GM12878 (cell line): ENCODE data around the gene CDPF1. TPM values are rescaled to one million over a fixed set of nuclear protein-coding genes. Genes with fewer than 3 reads are reported as not detected.

Experiments
- ATAC-seq: fragments of 200-7000 bp; cut with Tn5 transposase; 3 replicates; pipeline ENCODE4 v1.9.1; 2020; ENCODE audit warnings: mild to moderate bottlenecking, moderate library complexity
- Bru-seq: library from RNA; stranded (reverse); fragments of 400-500 nt; gene quantifications from one replicate; lab custom pipeline; 2021; lab: Mats Ljungman, UMichigan
- BruChase-seq, 2 experiments: library from RNA; stranded (reverse); fragments of 400-500 nt; gene quantifications; one replicate each; lab custom pipeline; 2021; lab: Mats Ljungman, UMichigan
- BruUV-seq: library from RNA; stranded (reverse); fragments of 400-500 nt; replicated peaks from 2 replicates; lab custom pipeline; 2021; lab: Mats Ljungman, UMichigan
- CTCF ChIA-PET: fragments of 300-600 bp; sonication (Branson Sonifier 250); formaldehyde crosslinking; extraction: SDS; loops from one replicate; lab custom pipeline; 2021; ENCODE audit warnings: inconsistent platforms; lab: Yijun Ruan, JAX
- POLR2A ChIA-PET: fragments of 350-600 bp; formaldehyde crosslinking; extraction: SDS; loops from one replicate; lab custom pipeline; 2021; ENCODE audit warnings: inconsistent platforms; lab: Charles Lee
- RAD21 ChIA-PET: fragments of 300-600 bp; sonication (Branson Sonifier 250); formaldehyde crosslinking; loops from one replicate; lab custom pipeline; 2023; ENCODE audit warnings: antibody characterized with exemption; ENCODE audit not compliant: unreplicated experiment; lab: Charles Lee
- SMC1A ChIA-PET: fragments of 300-600 bp; sonication (Branson Sonifier 250); formaldehyde crosslinking; loops from one replicate; lab custom pipeline; 2023; ENCODE audit not compliant: unreplicated experiment, uncharacterized antibody; lab: Charles Lee
- DNase-seq: peaks from one replicate; pipeline ENCODE4 v3.0.0-alpha.2; 2011; ENCODE audit warnings: low read depth, low spot score
- FAIRE-seq: peaks from 3 replicates; lab custom pipeline; 2011; peaks lifted over from hg19 to GRCh38; lab: Jason Lieb, UNC
- H2AFZ ChIP-seq: 2 replicates; pipeline ENCODE4 v1.6.0; 2011; ENCODE audit warnings: low read depth, low read length, control low read depth; ENCODE audit not compliant: control insufficient read depth
- H3K27ac ChIP-seq: 2 replicates; pipeline ENCODE4 v1.5.1; 2011; ENCODE audit warnings: control low read depth; ENCODE audit not compliant: control insufficient read depth, insufficient read depth
- H3K27me3 ChIP-seq, 2 experiments: replicated peaks in 1 of 2; 2 replicates each; pipeline versions ENCODE4 v1.6.0 to v1.6.1; 2011; ENCODE audit warnings: low read length in 1 of 2; ENCODE audit not compliant: control insufficient read depth in 2 of 2, insufficient read depth in 2 of 2
- H3K36me3 ChIP-seq, 2 experiments: 2 replicates each; pipeline ENCODE4 v1.5.1; 2011; ENCODE audit warnings: low read length in 1 of 2; ENCODE audit not compliant: control insufficient read depth in 2 of 2, insufficient read depth in 2 of 2
- H3K4me1 ChIP-seq: 2 replicates; pipeline ENCODE4 v1.6.1; 2011; ENCODE audit warnings: mild to moderate bottlenecking, low read length, moderate library complexity, mixed read lengths; ENCODE audit not compliant: control insufficient read depth, insufficient read depth
- H3K4me2 ChIP-seq: 2 replicates; pipeline ENCODE4 v1.6.0; 2011; ENCODE audit warnings: control low read depth; ENCODE audit not compliant: control insufficient read depth, insufficient read depth
- H3K4me3 ChIP-seq: fragments of 200-600 bp; sonication (generic); 2 replicates; pipeline ENCODE4 v1.5.1; 2016
- H3K79me2 ChIP-seq: 2 replicates; pipeline ENCODE4 v1.6.0; 2011; ENCODE audit warnings: low read length; ENCODE audit not compliant: control insufficient read depth, insufficient read depth
- H3K9ac ChIP-seq: 2 replicates; pipeline ENCODE4 v1.8.0; 2011; ENCODE audit warnings: low read length, control low read depth, mixed read lengths; ENCODE audit not compliant: control insufficient read depth, insufficient read depth
- H3K9me3 ChIP-seq: replicated peaks from 3 replicates; pipeline ENCODE4 v1.5.1; 2011; ENCODE audit warnings: mild to moderate bottlenecking, low read length; ENCODE audit not compliant: control insufficient read depth, insufficient read depth
- H4K20me1 ChIP-seq: 2 replicates; pipeline ENCODE4 v1.6.0; 2011; ENCODE audit not compliant: control insufficient read depth, insufficient read depth
- BACH1 ChIP-seq: fragments of 450-650 bp; IDR thresholded peaks from 2 replicates; pipeline ENCODE4 v1.6.1; 2017; ENCODE audit warnings: mild to moderate bottlenecking, borderline replicate concordance
- CHD2 ChIP-seq: IDR thresholded peaks from 2 replicates; pipeline ENCODE4 v1.6.1; 2011; ENCODE audit warnings: low read depth, low read length, improper control_type of control experiment, borderline replicate concordance
- MEF2A ChIP-seq: IDR thresholded peaks from 2 replicates; pipeline ENCODE4 v1.6.1; 2011; ENCODE audit warnings: low read depth, mild to moderate bottlenecking, low read length, moderate library complexity; ENCODE audit not compliant: insufficient read depth
- NBN ChIP-seq: fragments of 450-650 bp; IDR thresholded peaks from 2 replicates; pipeline ENCODE4 v1.6.1; 2016
- POLR2AphosphoS5 ChIP-seq: IDR thresholded peaks from 2 replicates; pipeline ENCODE4 v1.6.1; 2011; ENCODE audit warnings: mild to moderate bottlenecking, low read length, inconsistent platforms
- RAD51 ChIP-seq: fragments of 450-650 bp; IDR thresholded peaks from 2 replicates; pipeline ENCODE4 v1.6.1; 2016; ENCODE audit warnings: moderate library complexity, mild to moderate bottlenecking, inconsistent platforms
- SIN3A ChIP-seq: IDR thresholded peaks from 2 replicates; pipeline ENCODE4 v1.6.1; 2012; ENCODE audit warnings: low read depth, low read length, improper control_type of control experiment
- TBL1XR1 ChIP-seq: IDR thresholded peaks from 2 replicates; pipeline ENCODE4 v1.6.1; 2012; ENCODE audit warnings: low read depth, low read length, improper control_type of control experiment
- ZNF207 ChIP-seq: fragments of 450-650 bp; IDR thresholded peaks from 2 replicates; pipeline ENCODE4 v1.6.1; 2014; ENCODE audit warnings: antibody characterized with exemption, mild to moderate bottlenecking, borderline replicate concordance
- WGBS: methylation state at CpG from one replicate; pipeline ENCODE4 v1.1.6; 2016; ENCODE audit warnings: low lambda C conversion rate; ENCODE audit not compliant: insufficient replicate concordance, insufficient coverage; ENCODE audit errors: missing lambda C conversion rate; 5-methylcytosine and 5-hydroxymethylcytosine counted together
- in situ Hi-C: fragments of 300-500 bp; cut with MboI; formaldehyde crosslinking; loops from 9 replicates; pipeline ENCODE4 v1.14.3; 2018; ENCODE audit warnings: mixed read lengths
- intact Hi-C: fragments of 100-400 bp; cut with micrococcal nuclease; formaldehyde crosslinking; loops from one replicate; pipeline ENCODE4 v1.14.2; 2022; ENCODE audit not compliant: unreplicated experiment
- long read RNA-seq, 2 experiments: library from polyadenylated mRNA; unstranded; transcript quantifications; one replicate each; pipeline ENCODE4 v2.0.0, GENCODE V29; 2019 to 2020
- polyA minus RNA-seq, 3 experiments: library from RNA; depleted of rRNA, polyadenylated mRNA; stranded (reverse); fragments of >200 nt; gene quantifications; 2 replicates each; pipeline ENCODE4 v1.2.3, GENCODE V29; 2011
- polyA plus RNA-seq, 11 experiments: library from polyadenylated mRNA; depleted of rRNA in 4 of 11; unstranded in 6 of 11; stranded (reverse) in 5 of 11; fragments of >200 nt; fragmentation: Nextera tagmentation in 4 of 11; fragmentation: Illumina TruSeq in 1 of 11; extraction: Ambion mirVana in 4 of 11; extraction: Trizol in 1 of 11; gene quantifications; 1 replicate in 1 of 11; 2 replicates in 10 of 11; pipeline versions ENCODE4 v1.2.1 to v1.2.3, GENCODE V29; 2011 to 2016; ENCODE audit warnings: inconsistent platforms in 2 of 11, missing spikeins in 2 of 11, low read depth in 1 of 11
- total RNA-seq, 4 experiments: library from RNA; depleted of rRNA in 3 of 4; stranded (reverse); fragments of >200 nt in 3 of 4; fragmentation: Illumina TruSeq in 1 of 4; extraction: Trizol in 1 of 4; gene quantifications; 2 replicates each; pipeline versions ENCODE4 v1.2.1 to v1.2.3, GENCODE V29; 2013 to 2021
- TF ChIP-seq, protein P1 (sequence below): fragments of 150-350 bp; IDR thresholded peaks from 2 replicates; pipeline ENCODE4 v1.6.1; 2014; ENCODE audit warnings: mild to moderate bottlenecking, low read depth, low read length
- TF ChIP-seq, protein P2 (sequence below): fragments of 450-650 bp; IDR thresholded peaks from 2 replicates; pipeline ENCODE4 v1.6.1; 2017; ENCODE audit warnings: antibody characterized with exemption, mild to moderate bottlenecking, moderate library complexity
- TF ChIP-seq, protein P3 (sequence below): fragments of 450-650 bp; IDR thresholded peaks from 2 replicates; pipeline ENCODE4 v1.6.1; 2014; ENCODE audit warnings: mild to moderate bottlenecking

CDPF1 gene, protein sequence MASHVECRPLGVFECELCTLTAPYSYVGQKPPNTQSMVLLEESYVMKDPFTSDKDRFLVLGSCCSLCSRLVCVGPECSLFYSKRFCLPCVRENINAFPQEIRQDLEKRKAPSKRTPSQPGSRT
- 12.0 and 17.1 TPM in 2 replicates for total RNA-seq (2013; cell fraction: nucleolus; rRNA removed)
- total RNA-seq (2014; rRNA removed), result 11.1 and 13.3 TPM in 2 replicates
- total RNA-seq (2014; rRNA removed; fragmentation: Illumina TruSeq; extraction: Trizol), result 5.5 and 6.1 TPM in 2 replicates
- total RNA-seq (2021), result 7.2 and 7.8 TPM in 2 replicates
- polyA plus RNA-seq (2011; ENCODE audit: low read depth), result 5.1 TPM
- polyA plus RNA-seq (2011; rRNA removed), result 7.4 and 8.6 TPM in 2 replicates
- 12.3 and 17.6 TPM in 2 replicates for polyA plus RNA-seq (2011; cell fraction: cytosol; rRNA removed)
- 29.8 and 30.2 TPM in 2 replicates for polyA plus RNA-seq (2011; cell fraction: nucleus; rRNA removed)
- 8.3 and 9.1 TPM in 2 replicates for polyA plus RNA-seq (2012)
- 3.1 and 6.4 TPM in 2 replicates for polyA plus RNA-seq (2014; fragmentation: Illumina TruSeq; extraction: Trizol)
- polyA plus RNA-seq (2014; fragmentation: Nextera tagmentation; extraction: Ambion mirVana), result 1 to 10 TPM; 1.0 to 2.2 TPM
- 13.0 and 22.4 TPM in 2 replicates for polyA plus RNA-seq (2014; rRNA removed)
- polyA plus RNA-seq (2016; fragmentation: Nextera tagmentation; extraction: Ambion mirVana), result 10 to 100 TPM; 15.5 to 18.2 TPM
- polyA minus RNA-seq (2011; rRNA and poly(A)+ RNA removed), result 2.0 and 5.4 TPM in 2 replicates
- 0.94 and 1.5 TPM in 2 replicates for polyA minus RNA-seq (2011; cell fraction: cytosol; rRNA and poly(A)+ RNA removed)
- 3.9 and 5.1 TPM in 2 replicates for polyA minus RNA-seq (2011; cell fraction: nucleus; rRNA and poly(A)+ RNA removed)
- percentile 59 among the genes with signal in this experiment for Bru-seq, nascent RNA
- percentile 55 among the genes with signal in this experiment for BruChase-seq, experiment 1, labeled RNA remaining after a 6-hour chase
- percentile 55 among the genes with signal in this experiment for BruChase-seq, experiment 2, labeled RNA remaining after a 2-hour chase
- long read RNA-seq, experiment 1, partial matches to known transcripts, result 0 of 4 reads
- long read RNA-seq, experiment 1, other reads (novel, unspliced or antisense), result 0 of 4 reads
- long read RNA-seq, experiment 2, partial matches to known transcripts, result 1 of 5 reads
- long read RNA-seq, experiment 2, other reads (novel, unspliced or antisense), result 1 of 5 reads

DNA sequence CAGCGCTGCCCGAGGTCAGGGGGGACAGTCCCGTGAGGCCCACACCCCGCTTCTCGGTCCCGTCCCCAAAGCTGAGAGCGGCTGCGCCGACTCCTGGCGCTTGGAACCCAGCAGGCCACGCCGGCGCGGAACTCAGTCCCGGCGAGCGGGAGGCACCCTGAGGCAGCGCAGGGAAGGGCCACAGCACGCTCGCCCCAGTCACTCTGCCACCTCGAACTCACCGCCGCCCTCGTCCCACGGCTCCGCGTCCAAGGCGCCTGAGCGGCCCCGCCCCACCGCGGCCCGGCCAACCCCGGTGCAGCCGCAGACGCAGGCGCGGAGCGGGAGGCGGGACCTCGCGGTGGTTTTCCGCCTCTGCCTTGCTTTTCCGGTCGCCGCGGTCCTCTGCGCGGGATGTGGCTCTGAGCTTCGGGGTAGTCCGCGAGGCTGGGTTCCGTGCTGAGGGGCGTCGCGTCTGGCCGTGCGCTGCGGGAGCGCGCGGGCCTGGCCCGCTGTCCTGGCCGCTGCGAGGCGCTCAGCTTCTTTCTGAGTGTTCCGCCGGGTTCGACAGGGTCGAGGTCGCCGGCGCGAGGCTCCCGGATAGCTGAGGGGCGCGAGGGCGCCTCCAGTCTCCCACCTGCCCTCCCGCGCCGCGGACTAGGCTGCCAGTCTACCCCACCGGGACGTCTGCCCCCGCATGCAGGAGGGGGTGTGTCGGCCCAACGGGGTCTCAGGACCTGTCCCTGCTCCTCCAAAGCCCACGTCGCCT lies at the start of gene CDPF1:
TSS of gene CDPF1 (minus strand) at position 259 of the 748 bp plus-strand sequence. CDS start 2,009 bp downstream, outside the sequence.
- CTCF ChIA-PET, result interaction anchor here (0.7 to 1.2 kb wide), 4 partner anchors 18 to 244 kb away, joined by 3 to 5 read pairs (median 4); partner anchors contain the start of genes GTSE1 and TTC38
- WGBS, result 2% methylated on average over 78 of the region's 89 CpGs
- no TSS peak for BruUV-seq
- DNase-seq (peak; percentile 55), ATAC-seq (peak; percentile 97), FAIRE-seq (peak; percentile 89)
- H3K4me1 ChIP-seq, result peaks cover 7% of the 10 kb centered on the region; the same call in 1 of the 2 replicates
- peak within 1 kb of the TSS; percentile 77 for H3K4me3 ChIP-seq
- H3K9ac ChIP-seq, result peak within 1 kb of the TSS; percentile 85
- no peaks in the 10 kb centered on the region for H4K20me1 ChIP-seq
- H2AFZ ChIP-seq, result peak within 1 kb of the TSS; percentile 82
- RAD21 ChIA-PET, result interaction anchor here (0.8 to 2.1 kb wide), 4 partner anchors 31 to 244 kb away, joined by 3 to 7 read pairs (median 4); partner anchors contain the start of gene GTSE1
- no peaks in the 10 kb centered on the region for H3K36me3 ChIP-seq
- H3K27me3 ChIP-seq, result no peaks in the 10 kb centered on the region
- peak within 1 kb of the TSS; percentile 81 for H3K27ac ChIP-seq
- peaks cover 16% of the 10 kb centered on the region for H3K79me2 ChIP-seq
- no peaks in the 10 kb centered on the region for H3K9me3 ChIP-seq
- SMC1A ChIA-PET, result interaction anchor here (1.1 kb wide), 1 partner anchor 98 kb away, joined by 3 read pairs; no protein-coding TSS in a partner anchor
- intact Hi-C loops, result loop anchor here (5.0 kb wide), 2 partner anchors 47 to 98 kb away; partner anchors contain the start of genes GTSE1 and PPARA
- POLR2A ChIA-PET, result interaction anchor here (1.3 kb wide), 1 partner anchor 47 kb away, joined by 9 read pairs; the partner anchor contains the start of gene GTSE1
- peak within 1 kb of the TSS; percentile 78 for H3K4me2 ChIP-seq
- in situ Hi-C loops, result no loop called here
- TF ChIP-seq CHD2, result peak; percentile 59; the same call in 1 of the 2 replicates
- TF ChIP-seq, protein P1, sequence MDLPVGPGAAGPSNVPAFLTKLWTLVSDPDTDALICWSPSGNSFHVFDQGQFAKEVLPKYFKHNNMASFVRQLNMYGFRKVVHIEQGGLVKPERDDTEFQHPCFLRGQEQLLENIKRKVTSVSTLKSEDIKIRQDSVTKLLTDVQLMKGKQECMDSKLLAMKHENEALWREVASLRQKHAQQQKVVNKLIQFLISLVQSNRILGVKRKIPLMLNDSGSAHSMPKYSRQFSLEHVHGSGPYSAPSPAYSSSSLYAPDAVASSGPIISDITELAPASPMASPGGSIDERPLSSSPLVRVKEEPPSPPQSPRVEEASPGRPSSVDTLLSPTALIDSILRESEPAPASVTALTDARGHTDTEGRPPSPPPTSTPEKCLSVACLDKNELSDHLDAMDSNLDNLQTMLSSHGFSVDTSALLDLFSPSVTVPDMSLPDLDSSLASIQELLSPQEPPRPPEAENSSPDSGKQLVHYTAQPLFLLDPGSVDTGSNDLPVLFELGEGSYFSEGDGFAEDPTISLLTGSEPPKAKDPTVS, result no peak
- TF ChIP-seq MEF2A, result no peak
- TF ChIP-seq SIN3A, result peak; percentile 86
- TF ChIP-seq ZNF207, result 0 out of 2 replicates have a peak, but pooled peaks have one; percentile 17
- TF ChIP-seq, protein P2, sequence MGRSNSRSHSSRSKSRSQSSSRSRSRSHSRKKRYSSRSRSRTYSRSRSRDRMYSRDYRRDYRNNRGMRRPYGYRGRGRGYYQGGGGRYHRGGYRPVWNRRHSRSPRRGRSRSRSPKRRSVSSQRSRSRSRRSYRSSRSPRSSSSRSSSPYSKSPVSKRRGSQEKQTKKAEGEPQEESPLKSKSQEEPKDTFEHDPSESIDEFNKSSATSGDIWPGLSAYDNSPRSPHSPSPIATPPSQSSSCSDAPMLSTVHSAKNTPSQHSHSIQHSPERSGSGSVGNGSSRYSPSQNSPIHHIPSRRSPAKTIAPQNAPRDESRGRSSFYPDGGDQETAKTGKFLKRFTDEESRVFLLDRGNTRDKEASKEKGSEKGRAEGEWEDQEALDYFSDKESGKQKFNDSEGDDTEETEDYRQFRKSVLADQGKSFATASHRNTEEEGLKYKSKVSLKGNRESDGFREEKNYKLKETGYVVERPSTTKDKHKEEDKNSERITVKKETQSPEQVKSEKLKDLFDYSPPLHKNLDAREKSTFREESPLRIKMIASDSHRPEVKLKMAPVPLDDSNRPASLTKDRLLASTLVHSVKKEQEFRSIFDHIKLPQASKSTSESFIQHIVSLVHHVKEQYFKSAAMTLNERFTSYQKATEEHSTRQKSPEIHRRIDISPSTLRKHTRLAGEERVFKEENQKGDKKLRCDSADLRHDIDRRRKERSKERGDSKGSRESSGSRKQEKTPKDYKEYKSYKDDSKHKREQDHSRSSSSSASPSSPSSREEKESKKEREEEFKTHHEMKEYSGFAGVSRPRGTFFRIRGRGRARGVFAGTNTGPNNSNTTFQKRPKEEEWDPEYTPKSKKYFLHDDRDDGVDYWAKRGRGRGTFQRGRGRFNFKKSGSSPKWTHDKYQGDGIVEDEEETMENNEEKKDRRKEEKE, result no peak
- 0 out of 2 replicates have a peak, but pooled peaks have one; percentile 22 for TF ChIP-seq TBL1XR1
- peak; percentile 53; the same call in 1 of the 2 replicates for TF ChIP-seq BACH1
- no peak for TF ChIP-seq RAD51
- no peak for TF ChIP-seq NBN
- peak; percentile 88 for TF ChIP-seq POLR2AphosphoS5
- TF ChIP-seq, protein P3, sequence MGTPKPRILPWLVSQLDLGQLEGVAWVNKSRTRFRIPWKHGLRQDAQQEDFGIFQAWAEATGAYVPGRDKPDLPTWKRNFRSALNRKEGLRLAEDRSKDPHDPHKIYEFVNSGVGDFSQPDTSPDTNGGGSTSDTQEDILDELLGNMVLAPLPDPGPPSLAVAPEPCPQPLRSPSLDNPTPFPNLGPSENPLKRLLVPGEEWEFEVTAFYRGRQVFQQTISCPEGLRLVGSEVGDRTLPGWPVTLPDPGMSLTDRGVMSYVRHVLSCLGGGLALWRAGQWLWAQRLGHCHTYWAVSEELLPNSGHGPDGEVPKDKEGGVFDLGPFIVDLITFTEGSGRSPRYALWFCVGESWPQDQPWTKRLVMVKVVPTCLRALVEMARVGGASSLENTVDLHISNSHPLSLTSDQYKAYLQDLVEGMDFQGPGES, result no peak
